ENCODE results near the gene EAF2. TPM values are rescaled to one million over a fixed set of nuclear protein-coding genes. Genes with fewer than 3 reads are reported as not detected.
"Not testable (repeated sequence)": the region's sequence is repeated elsewhere in the genome, so short reads cannot be mapped to it uniquely, and the experiment has no call there.

The EAF2 gene
- total and polyA plus RNA-seq, 10 donors: 24.9 to 60.6 (median 35.3) TPM

DNA sequence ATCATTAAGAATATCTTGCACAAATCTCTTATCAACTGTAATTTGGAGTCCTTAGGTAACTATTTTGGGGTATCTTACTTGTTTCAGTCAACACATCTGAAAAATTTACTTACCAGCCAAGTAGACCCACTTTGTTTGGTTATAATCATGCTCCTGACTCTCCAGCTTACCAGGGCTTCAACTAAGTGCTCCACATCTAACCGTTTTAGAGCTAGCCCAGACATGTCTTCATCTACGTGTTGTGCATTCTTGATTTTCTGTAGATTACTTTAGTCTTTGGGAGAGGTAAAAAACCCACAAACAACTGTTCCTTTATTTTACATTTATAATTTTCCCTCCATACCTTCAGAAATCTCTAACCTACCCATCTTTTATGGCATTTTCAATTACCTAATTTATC, 17.2 kb downstream of the EAF2 start:
- Histone ChIP-seq H3K36me3 (peaks cover 0 to 52% (median 16%) of the 10 kb centered on the region in 6 donors), H3K4me1 (no peaks in the 10 kb centered on the region), H3K27ac (no peak overlapping the region), H3K4me3 (no peak overlapping the region), H3K27me3 (replicated peaks in 1 of 7) (no peaks in the 10 kb centered on the region), H3K9me3 (no peaks in the 10 kb centered on the region)
- no peak for TF ChIP-seq POLR2AphosphoS5 (IDR thresholded peaks at IDR 0.05)
- TF ChIP-seq POLR2A (IDR thresholded peaks at IDR 0.05): no peak
- TF ChIP-seq, protein P1, sequence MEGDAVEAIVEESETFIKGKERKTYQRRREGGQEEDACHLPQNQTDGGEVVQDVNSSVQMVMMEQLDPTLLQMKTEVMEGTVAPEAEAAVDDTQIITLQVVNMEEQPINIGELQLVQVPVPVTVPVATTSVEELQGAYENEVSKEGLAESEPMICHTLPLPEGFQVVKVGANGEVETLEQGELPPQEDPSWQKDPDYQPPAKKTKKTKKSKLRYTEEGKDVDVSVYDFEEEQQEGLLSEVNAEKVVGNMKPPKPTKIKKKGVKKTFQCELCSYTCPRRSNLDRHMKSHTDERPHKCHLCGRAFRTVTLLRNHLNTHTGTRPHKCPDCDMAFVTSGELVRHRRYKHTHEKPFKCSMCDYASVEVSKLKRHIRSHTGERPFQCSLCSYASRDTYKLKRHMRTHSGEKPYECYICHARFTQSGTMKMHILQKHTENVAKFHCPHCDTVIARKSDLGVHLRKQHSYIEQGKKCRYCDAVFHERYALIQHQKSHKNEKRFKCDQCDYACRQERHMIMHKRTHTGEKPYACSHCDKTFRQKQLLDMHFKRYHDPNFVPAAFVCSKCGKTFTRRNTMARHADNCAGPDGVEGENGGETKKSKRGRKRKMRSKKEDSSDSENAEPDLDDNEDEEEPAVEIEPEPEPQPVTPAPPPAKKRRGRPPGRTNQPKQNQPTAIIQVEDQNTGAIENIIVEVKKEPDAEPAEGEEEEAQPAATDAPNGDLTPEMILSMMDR (IDR thresholded peaks at IDR 0.05 in 8 of 11, conservative IDR thresholded peaks at IDR 0.05 in 3 of 11): no peak
- WGBS, 5 donors: 88 to 96% (median 89%) methylated on average over 2 of the region's 2 CpGs
- no peak for DNase-seq
- intact Hi-C loops (cut with DNase I; ENCODE audit: low total_unique reads): no loop called here

DNA sequence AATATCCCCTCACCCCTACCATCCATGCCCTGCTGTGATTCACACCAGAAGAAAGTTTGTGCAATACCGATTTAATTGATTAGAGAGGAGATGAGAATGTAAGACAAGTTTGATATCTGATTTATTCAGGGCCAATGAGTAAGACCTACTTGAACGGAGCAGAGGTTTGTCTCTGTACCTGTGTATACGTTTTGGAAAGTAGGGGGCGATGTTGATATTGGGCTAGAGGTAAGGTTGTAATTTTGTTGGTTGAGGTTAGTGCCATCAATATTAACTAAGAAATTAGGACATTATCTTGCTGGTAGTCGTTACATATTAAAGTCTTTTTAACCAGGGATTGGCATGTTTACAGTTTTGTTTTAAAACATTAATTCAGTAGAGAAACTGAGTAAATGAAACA, 20.5 kb downstream of the EAF2 start:
- no peak overlapping the region for H3K4me3 ChIP-seq
- WGBS, 5 donors: 62 to 73% (median 65%) methylated on average over 5 of the region's 5 CpGs
- H3K27ac ChIP-seq: no peak overlapping the region
- DNase-seq: no peak
- TF ChIP-seq POLR2A (IDR thresholded peaks at IDR 0.05) (no peak), POLR2AphosphoS5 (IDR thresholded peaks at IDR 0.05) (no peak)
- TF ChIP-seq, protein P1 (IDR thresholded peaks at IDR 0.05 in 8 of 11, conservative IDR thresholded peaks at IDR 0.05 in 3 of 11): peak in 3 of 11 experiments; percentile 12 to 28 (median 22)
- no peaks in the 10 kb centered on the region for H3K27me3 ChIP-seq (replicated peaks in 1 of 7)
- peaks cover 0 to 70% (median 19%) of the 10 kb centered on the region in 6 donors for H3K36me3 ChIP-seq
- no peaks in the 10 kb centered on the region for H3K4me1 ChIP-seq
- intact Hi-C loops (cut with DNase I; ENCODE audit: low total_unique reads): no loop called here
- peaks cover 0 to 8% (median 0%) of the 10 kb centered on the region in 8 donors for H3K9me3 ChIP-seq

- DNase-seq; H3K4me3 ChIP-seq; H3K27me3 ChIP-seq (replicated peaks in 1 of 7); H3K27ac ChIP-seq; H3K9me3 ChIP-seq; intact Hi-C loops (cut with DNase I; ENCODE audit: low total_unique reads); H3K4me1 ChIP-seq: not testable (repeated sequence)
- WGBS, 5 donors: 88 to 100% (median 98%) methylated on average over 3 to 5 of the region's 5 CpGs
- H3K36me3 ChIP-seq: peaks cover 0 to 67% (median 16%) of the 10 kb centered on the region in 6 donors
These were observed 22.8 kb downstream of the EAF2 start for GRCh38 chr3:121857778-121858177.

DNA sequence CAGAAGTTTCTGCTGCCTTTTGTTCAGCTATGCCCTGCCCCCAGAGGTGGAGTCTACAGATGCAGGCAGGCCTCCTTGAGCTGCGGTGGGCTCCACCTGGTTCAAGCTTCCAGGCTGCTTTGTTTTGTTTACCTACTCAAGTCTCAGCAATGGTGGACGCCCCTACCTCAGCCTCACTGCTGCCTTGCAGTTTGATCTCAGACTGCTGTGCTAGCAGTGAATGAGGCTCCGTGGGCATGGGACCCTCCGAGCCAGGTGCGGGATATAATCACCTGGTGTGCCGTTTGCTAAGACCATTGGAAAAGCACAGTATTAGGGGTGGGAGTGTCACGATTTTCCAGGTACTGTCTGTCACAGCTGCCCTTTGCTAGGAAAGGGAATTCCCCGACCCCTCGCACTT, 28.2 kb downstream of the EAF2 start:
- H3K27me3 ChIP-seq (replicated peaks in 1 of 7); DNase-seq; H3K4me3 ChIP-seq; H3K27ac ChIP-seq; H3K9me3 ChIP-seq; H3K4me1 ChIP-seq; intact Hi-C loops (cut with DNase I; ENCODE audit: low total_unique reads): not testable (repeated sequence)
- peaks cover 0 to 57% (median 8%) of the 10 kb centered on the region in 6 donors for H3K36me3 ChIP-seq
- 89 to 98% (median 93%) methylated on average over 4 to 9 of the region's 9 CpGs for WGBS, 5 donors

DNA sequence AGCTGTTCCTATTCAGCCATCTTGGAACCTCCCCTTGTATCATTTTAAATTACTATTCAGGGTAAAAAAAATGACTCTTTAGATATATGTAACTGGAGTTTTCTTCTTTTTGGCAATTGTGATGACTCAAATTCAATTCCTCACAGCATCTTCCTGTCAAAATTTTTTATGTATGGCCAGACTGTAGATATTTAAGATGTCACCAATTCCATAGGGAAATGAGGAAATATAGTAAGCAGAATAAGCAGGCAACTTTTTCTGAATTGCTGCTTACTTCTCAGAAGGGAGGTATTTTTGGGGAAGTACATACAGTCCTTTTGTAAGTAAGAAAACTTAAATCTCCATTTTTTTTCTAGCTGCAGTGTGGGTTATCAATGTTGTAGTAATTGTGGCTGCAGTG, 28.8 kb downstream of the EAF2 start:
- Histone ChIP-seq H3K4me3 (no peak overlapping the region), H3K4me1 (no peaks in the 10 kb centered on the region), H3K36me3 (peaks cover 0 to 52% (median 8%) of the 10 kb centered on the region in 6 donors), H3K9me3 (no peaks in the 10 kb centered on the region), H3K27ac (peak overlapping the region in 1 of 8 donors; percentile 9), H3K27me3 (replicated peaks in 1 of 7) (no peaks in the 10 kb centered on the region)
- TF ChIP-seq POLR2AphosphoS5 (IDR thresholded peaks at IDR 0.05) (no peak), POLR2A (IDR thresholded peaks at IDR 0.05) (no peak)
- TF ChIP-seq, protein P1 (IDR thresholded peaks at IDR 0.05 in 8 of 11, conservative IDR thresholded peaks at IDR 0.05 in 3 of 11): no peak
- intact Hi-C loops (cut with DNase I; ENCODE audit: low total_unique reads): no loop called here
- DNase-seq: no peak
